Measurements from ENCODE around the gene ROBO4.

- no peak for TF ChIP-seq CTCF (IDR thresholded peaks at IDR 0.05)
- TF ChIP-seq POLR2A (IDR thresholded peaks at IDR 0.05) = no peak
- no peak for TF ChIP-seq POLR2AphosphoS5 (IDR thresholded peaks at IDR 0.05)
- TF ChIP-seq EP300 (IDR thresholded peaks at IDR 0.05; ENCODE audit: low read depth) = no peak
Measured at GRCh38 chr11:124880958-124881357, 16.7 kb downstream of the ROBO4 start.
